ENCODE data around the gene MTOR.

DNA sequence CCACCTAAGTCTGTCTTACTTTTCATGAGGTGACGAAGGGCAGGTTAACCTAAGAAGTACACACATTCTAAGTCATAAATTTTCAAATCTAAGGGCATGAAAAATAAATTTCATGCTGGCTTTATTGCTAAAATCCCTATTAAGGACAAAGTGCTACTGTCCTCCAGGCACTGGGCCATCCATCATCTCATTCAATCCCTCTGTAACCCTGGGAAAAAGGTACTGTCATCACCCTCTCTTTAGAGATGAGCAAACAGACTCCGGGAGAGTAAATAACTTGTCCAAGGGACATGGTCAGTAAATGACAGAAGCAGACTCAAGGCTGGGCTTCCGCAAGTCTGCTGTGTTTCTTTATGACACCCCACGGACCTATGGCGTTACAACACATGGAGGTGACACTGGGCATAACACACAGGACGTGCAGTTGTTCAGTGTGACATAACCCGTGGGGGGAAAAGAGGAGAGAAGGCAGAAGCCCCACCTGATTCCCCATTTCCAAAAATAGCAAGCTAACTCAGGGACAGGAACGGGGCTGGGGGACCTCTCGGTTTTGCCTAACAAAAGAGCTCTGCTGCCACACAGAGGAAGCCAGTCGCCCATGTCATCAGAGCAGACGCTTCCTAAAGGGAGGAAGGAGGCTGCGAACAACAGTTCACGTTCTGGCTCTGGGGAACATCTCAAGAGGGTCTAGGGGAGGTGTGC is 190.0 kb downstream of the MTOR start:
- TF ChIP-seq, protein P1, sequence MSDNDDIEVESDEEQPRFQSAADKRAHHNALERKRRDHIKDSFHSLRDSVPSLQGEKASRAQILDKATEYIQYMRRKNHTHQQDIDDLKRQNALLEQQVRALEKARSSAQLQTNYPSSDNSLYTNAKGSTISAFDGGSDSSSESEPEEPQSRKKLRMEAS (IDR thresholded peaks at IDR 0.05; ENCODE audit: insufficient read depth, insufficient read length) = no peak
- TF ChIP-seq POLR2AphosphoS5 (IDR thresholded peaks at IDR 0.05; ENCODE audit: insufficient read depth, low read depth, low read length) (no peak), EZH2 (IDR thresholded peaks at IDR 0.05; ENCODE audit: borderline replicate concordance, low read depth, low read length, severe bottlenecking) (no peak), POLR2A (IDR thresholded peaks at IDR 0.05; ENCODE audit: low read depth, low read length) (no peak), GATA2 (IDR thresholded peaks at IDR 0.05; ENCODE audit: insufficient read depth, insufficient read length, low read depth, low read length) (no peak), MYC (IDR thresholded peaks at IDR 0.05; ENCODE audit: low read depth, low read length) (no peak), JUN (IDR thresholded peaks at IDR 0.05; ENCODE audit: borderline replicate concordance, insufficient read depth, insufficient read length, low read depth) (no peak), FOS (IDR thresholded peaks at IDR 0.05; ENCODE audit: borderline replicate concordance, insufficient read depth, low read length) (no peak)
- TF ChIP-seq, protein P2, sequence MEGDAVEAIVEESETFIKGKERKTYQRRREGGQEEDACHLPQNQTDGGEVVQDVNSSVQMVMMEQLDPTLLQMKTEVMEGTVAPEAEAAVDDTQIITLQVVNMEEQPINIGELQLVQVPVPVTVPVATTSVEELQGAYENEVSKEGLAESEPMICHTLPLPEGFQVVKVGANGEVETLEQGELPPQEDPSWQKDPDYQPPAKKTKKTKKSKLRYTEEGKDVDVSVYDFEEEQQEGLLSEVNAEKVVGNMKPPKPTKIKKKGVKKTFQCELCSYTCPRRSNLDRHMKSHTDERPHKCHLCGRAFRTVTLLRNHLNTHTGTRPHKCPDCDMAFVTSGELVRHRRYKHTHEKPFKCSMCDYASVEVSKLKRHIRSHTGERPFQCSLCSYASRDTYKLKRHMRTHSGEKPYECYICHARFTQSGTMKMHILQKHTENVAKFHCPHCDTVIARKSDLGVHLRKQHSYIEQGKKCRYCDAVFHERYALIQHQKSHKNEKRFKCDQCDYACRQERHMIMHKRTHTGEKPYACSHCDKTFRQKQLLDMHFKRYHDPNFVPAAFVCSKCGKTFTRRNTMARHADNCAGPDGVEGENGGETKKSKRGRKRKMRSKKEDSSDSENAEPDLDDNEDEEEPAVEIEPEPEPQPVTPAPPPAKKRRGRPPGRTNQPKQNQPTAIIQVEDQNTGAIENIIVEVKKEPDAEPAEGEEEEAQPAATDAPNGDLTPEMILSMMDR (IDR thresholded peaks at IDR 0.05; ENCODE audit: extremely low read depth in 1 of 2, insufficient read depth in 1 of 2, low read depth in 1 of 2, low read length in 2 of 2) = no peak

All from endothelial cell of umbilical vein (primary cell).